ENCODE measurements around the gene RBP4.

Gene RBP4

DNA sequence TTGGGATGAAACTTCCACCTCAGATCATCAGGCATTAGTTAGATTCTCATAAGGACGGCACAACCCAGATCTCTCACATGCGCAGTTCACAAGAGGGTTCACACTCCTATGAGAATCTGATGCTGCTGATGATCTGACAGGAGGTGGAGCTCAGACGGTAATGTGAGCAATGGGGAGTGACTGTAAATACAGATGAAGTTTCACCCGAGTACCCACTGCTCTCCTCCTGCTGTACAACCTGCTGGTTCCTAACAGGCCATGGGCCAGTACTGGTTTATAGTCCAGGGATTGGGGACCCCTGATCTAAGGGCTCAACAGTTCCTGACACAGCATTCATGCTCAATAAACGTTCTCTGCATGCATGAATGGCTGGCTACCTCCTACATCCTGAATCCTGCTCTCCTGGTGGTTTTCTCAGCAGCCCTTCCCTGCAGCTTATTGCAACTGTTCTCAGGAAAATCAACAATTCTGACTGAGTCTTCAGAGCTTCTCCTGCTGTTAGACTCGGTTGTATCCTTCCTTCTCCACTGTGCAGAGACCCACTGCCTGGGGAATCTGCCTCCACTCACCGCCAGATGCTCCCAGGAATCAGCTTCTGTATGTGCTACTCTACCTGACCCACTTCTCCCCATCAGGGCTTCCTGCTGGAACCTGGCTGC is 28.7 kb upstream of the RBP4 start:
- H3K9me3 ChIP-seq (replicated peaks; ENCODE audit: insufficient read depth, low read length): no peaks in the 10 kb centered on the region
- no peaks in the 10 kb centered on the region for H3K9me2 ChIP-seq (replicated peaks; ENCODE audit: insufficient read depth, low read length)
- H3K4me2 ChIP-seq (ENCODE audit: low read depth, low read length): no peak overlapping the region
- no peaks in the 10 kb centered on the region for H4K20me1 ChIP-seq (ENCODE audit: insufficient read depth, low read length)
- no peaks in the 10 kb centered on the region for H3K36me3 ChIP-seq (replicated peaks; ENCODE audit: insufficient read depth, low read length)
- H3K4me3 ChIP-seq (ENCODE audit: low read length): no peak overlapping the region
- TF ChIP-seq, protein P1, sequence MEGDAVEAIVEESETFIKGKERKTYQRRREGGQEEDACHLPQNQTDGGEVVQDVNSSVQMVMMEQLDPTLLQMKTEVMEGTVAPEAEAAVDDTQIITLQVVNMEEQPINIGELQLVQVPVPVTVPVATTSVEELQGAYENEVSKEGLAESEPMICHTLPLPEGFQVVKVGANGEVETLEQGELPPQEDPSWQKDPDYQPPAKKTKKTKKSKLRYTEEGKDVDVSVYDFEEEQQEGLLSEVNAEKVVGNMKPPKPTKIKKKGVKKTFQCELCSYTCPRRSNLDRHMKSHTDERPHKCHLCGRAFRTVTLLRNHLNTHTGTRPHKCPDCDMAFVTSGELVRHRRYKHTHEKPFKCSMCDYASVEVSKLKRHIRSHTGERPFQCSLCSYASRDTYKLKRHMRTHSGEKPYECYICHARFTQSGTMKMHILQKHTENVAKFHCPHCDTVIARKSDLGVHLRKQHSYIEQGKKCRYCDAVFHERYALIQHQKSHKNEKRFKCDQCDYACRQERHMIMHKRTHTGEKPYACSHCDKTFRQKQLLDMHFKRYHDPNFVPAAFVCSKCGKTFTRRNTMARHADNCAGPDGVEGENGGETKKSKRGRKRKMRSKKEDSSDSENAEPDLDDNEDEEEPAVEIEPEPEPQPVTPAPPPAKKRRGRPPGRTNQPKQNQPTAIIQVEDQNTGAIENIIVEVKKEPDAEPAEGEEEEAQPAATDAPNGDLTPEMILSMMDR (IDR thresholded peaks at IDR 0.05; ENCODE audit: low read length): no peak
- TF ChIP-seq EZH2 (optimal IDR thresholded peaks at IDR 0.05; ENCODE audit: low read depth, low read length): no peak
- no peak for TF ChIP-seq EZH2phosphoT487 (IDR thresholded peaks at IDR 0.05; ENCODE audit: low read length)
- H3K27me3 ChIP-seq (replicated peaks; ENCODE audit: insufficient read depth, low read length): no peaks in the 10 kb centered on the region
- H3K27ac ChIP-seq (ENCODE audit: low read length): no peak overlapping the region
- no peaks in the 10 kb centered on the region for H3K79me2 ChIP-seq (ENCODE audit: low read length)
- no peak overlapping the region for H3K9ac ChIP-seq (ENCODE audit: low read length)
- H3K4me1 ChIP-seq (ENCODE audit: low read length): no peaks in the 10 kb centered on the region
- DNase-seq: no peak
- no peak overlapping the region for H2AFZ ChIP-seq (ENCODE audit: low read length)
- H3F3A ChIP-seq (ENCODE audit: insufficient read depth, low read length): no peaks in the 10 kb centered on the region

DNA sequence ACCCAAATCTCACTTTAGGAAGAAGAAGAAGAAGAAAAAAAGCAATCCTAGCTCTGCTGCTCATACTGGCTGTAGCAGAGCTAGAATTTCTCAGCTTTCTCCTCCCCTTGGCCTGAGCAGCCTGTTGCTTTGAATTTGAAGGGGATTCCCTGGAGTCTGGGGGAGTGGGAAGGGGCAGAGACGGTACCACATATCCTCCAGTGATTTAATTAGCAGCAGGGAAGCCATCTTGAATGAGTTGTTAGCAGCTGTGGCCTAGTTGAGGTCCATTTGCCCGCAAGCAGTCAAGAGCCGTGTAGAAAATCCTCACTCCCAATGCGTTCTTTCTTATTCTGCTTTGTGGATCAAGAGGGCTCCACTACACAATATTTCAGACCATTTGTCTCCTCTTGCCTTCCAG is 27.8 kb upstream of the RBP4 start:
- H3K36me3 ChIP-seq (replicated peaks; ENCODE audit: insufficient read depth, low read length): no peaks in the 10 kb centered on the region
- no peak overlapping the region for H3K4me3 ChIP-seq (ENCODE audit: low read length)
- no peaks in the 10 kb centered on the region for H3K9me2 ChIP-seq (replicated peaks; ENCODE audit: insufficient read depth, low read length)
- no peaks in the 10 kb centered on the region for H3K4me1 ChIP-seq (ENCODE audit: low read length)
- H3F3A ChIP-seq (ENCODE audit: insufficient read depth, low read length): no peaks in the 10 kb centered on the region
- TF ChIP-seq, protein P1 (IDR thresholded peaks at IDR 0.05; ENCODE audit: low read length): no peak
- TF ChIP-seq EZH2phosphoT487 (IDR thresholded peaks at IDR 0.05; ENCODE audit: low read length) (no peak), EZH2 (optimal IDR thresholded peaks at IDR 0.05; ENCODE audit: low read depth, low read length) (no peak)
- H3K27ac ChIP-seq (ENCODE audit: low read length): no peak overlapping the region
- H3K27me3 ChIP-seq (replicated peaks; ENCODE audit: insufficient read depth, low read length): no peaks in the 10 kb centered on the region
- no peak overlapping the region for H3K4me2 ChIP-seq (ENCODE audit: low read depth, low read length)
- H3K9ac ChIP-seq (ENCODE audit: low read length): no peak overlapping the region
- no peaks in the 10 kb centered on the region for H4K20me1 ChIP-seq (ENCODE audit: insufficient read depth, low read length)
- H3K9me3 ChIP-seq (replicated peaks; ENCODE audit: insufficient read depth, low read length): no peaks in the 10 kb centered on the region
- no peak overlapping the region for H2AFZ ChIP-seq (ENCODE audit: low read length)
- H3K79me2 ChIP-seq (ENCODE audit: low read length): no peaks in the 10 kb centered on the region
- no peak for DNase-seq

DNA sequence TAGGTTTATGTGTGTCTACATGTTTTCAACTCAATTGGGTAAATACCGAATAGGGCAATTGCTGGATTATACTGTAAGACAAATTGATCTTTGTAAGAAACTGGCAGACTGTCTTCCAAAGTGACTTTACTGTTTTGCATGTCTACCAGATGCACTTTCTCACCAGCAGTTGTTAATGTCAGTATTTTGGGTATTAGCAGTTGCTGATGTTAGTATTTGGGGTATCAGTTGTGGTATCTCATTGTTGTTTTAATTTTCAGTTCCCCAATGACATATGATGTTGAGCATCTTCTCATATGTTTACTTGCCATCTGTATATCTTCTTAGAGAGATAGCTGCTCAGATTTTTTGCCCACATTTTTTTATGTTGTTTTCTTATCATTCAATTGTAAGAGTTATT is 21.9 kb upstream of the RBP4 start:
- Histone ChIP-seq H3K27ac (ENCODE audit: low read length) (no peak overlapping the region), H3K9me2 (replicated peaks; ENCODE audit: insufficient read depth, low read length) (no peaks in the 10 kb centered on the region), H2AFZ (ENCODE audit: low read length) (no peak overlapping the region), H3K27me3 (replicated peaks; ENCODE audit: insufficient read depth, low read length) (no peaks in the 10 kb centered on the region), H3K4me1 (ENCODE audit: low read length) (no peaks in the 10 kb centered on the region), H3K4me2 (ENCODE audit: low read depth, low read length) (no peak overlapping the region), H3F3A (ENCODE audit: insufficient read depth, low read length) (no peaks in the 10 kb centered on the region), H3K79me2 (ENCODE audit: low read length) (no peaks in the 10 kb centered on the region), H3K9me3 (replicated peaks; ENCODE audit: insufficient read depth, low read length) (no peaks in the 10 kb centered on the region), H3K36me3 (replicated peaks; ENCODE audit: insufficient read depth, low read length) (no peaks in the 10 kb centered on the region), H3K9ac (ENCODE audit: low read length) (no peak overlapping the region), H3K4me3 (ENCODE audit: low read length) (no peak overlapping the region), H4K20me1 (ENCODE audit: insufficient read depth, low read length) (no peaks in the 10 kb centered on the region)
- TF ChIP-seq EZH2phosphoT487 (IDR thresholded peaks at IDR 0.05; ENCODE audit: low read length) (no peak), EZH2 (optimal IDR thresholded peaks at IDR 0.05; ENCODE audit: low read depth, low read length) (no peak)
- TF ChIP-seq, protein P1 (IDR thresholded peaks at IDR 0.05; ENCODE audit: low read length): no peak
- no peak for DNase-seq

Data from MM.1S (cell line).